Thoracic aorta (tissue), 2 donors: ENCODE measurements around the gene CAMK2D. TPM values are rescaled to one million over a fixed set of nuclear protein-coding genes. Genes with fewer than 3 reads are reported as not detected.

Source experiments
- ATAC-seq: fragments of 150-250 bp; one replicate; pipeline ENCODE4 v1.8.0; 2017; ENCODE audit warnings: low read depth; ENCODE audit not compliant: insufficient number of reproducible peaks, low FRiP score
- DNase-seq: peaks from one replicate; pipeline ENCODE4 v3.0.0-alpha.2; 2020; ENCODE audit warnings: low spot score
- H3K27ac ChIP-seq, 2 donors: fragments of 200-600 bp; sonication (generic); 1 replicate in 1 of 2; 2 replicates in 1 of 2; pipeline ENCODE4 v1.5.1; 2016; ENCODE audit warnings: mild to moderate bottlenecking in 2 of 2, moderate library complexity in 2 of 2
- H3K27me3 ChIP-seq: fragments of 200-600 bp; sonication (generic); replicated peaks from 2 replicates; pipeline ENCODE4 v1.6.0; 2016; ENCODE audit warnings: mild to moderate bottlenecking; ENCODE audit not compliant: insufficient read depth
- H3K36me3 ChIP-seq: fragments of 200-600 bp; sonication (generic); one replicate; pipeline ENCODE4 v1.5.1; 2016
- H3K4me1 ChIP-seq, 2 donors: fragments of 200-600 bp; sonication (generic); 1 replicate in 1 of 2; 2 replicates in 1 of 2; pipeline versions ENCODE4 v1.5.1 to v1.6.0; 2016; ENCODE audit warnings: low read depth in 2 of 2, mild to moderate bottlenecking in 1 of 2; ENCODE audit not compliant: control insufficient read depth in 1 of 2
- H3K4me3 ChIP-seq: fragments of 200-600 bp; sonication (generic); 2 replicates; pipeline ENCODE4 v1.5.1; 2016; ENCODE audit warnings: mild to moderate bottlenecking
- H3K9me3 ChIP-seq: fragments of 200-600 bp; sonication (generic); 2 replicates; pipeline ENCODE4 v1.5.1; 2016
- CTCF ChIP-seq: fragments of 200-600 bp; sonication (generic); IDR thresholded peaks from one replicate; pipeline ENCODE4 v1.5.1; 2019; ENCODE audit warnings: antibody characterized with exemption
- total RNA-seq, 2 donors: library from RNA; depleted of rRNA; stranded (reverse); fragments of >200 nt; gene quantifications; one replicate each; pipeline versions ENCODE4 v1.1.0 to v1.2.3, GENCODE V29; 2016

The CAMK2D gene
- total RNA-seq, 2 donors from 2014 or later: 50.6 to 70.1 TPM

GRCh38 chr4:113727802-113728201 is 33.7 kb downstream of the CAMK2D start:
- Histone ChIP-seq H3K27ac (no peak overlapping the region), H3K27me3 (no peaks in the 10 kb centered on the region), H3K9me3 (no peaks in the 10 kb centered on the region), H3K36me3 (no peaks in the 10 kb centered on the region), H3K4me1 (peaks cover 5 to 22% of the 10 kb centered on the region in 2 donors), H3K4me3 (no peak overlapping the region)
- DNase-seq (no peak), ATAC-seq (no peak)
- TF ChIP-seq CTCF: no peak

GRCh38 chr4:113725963-113726362 is 35.6 kb downstream of the CAMK2D start:
- H3K4me1 ChIP-seq: peaks cover 3 to 22% of the 10 kb centered on the region in 2 donors
- no peak for DNase-seq
- no peak overlapping the region for H3K27ac ChIP-seq
- H3K36me3 ChIP-seq: no peaks in the 10 kb centered on the region
- H3K9me3 ChIP-seq: no peaks in the 10 kb centered on the region
- H3K4me3 ChIP-seq: no peak overlapping the region
- H3K27me3 ChIP-seq: no peaks in the 10 kb centered on the region
- ATAC-seq: no peak
- TF ChIP-seq CTCF: no peak

GRCh38 chr4:113718252-113718651 is 43.3 kb downstream of the CAMK2D start:
- Histone ChIP-seq H3K27me3 (no peaks in the 10 kb centered on the region), H3K36me3 (peaks cover 4% of the 10 kb centered on the region), H3K4me3 (no peak overlapping the region), H3K27ac (no peak overlapping the region), H3K4me1 (peaks cover 0 to 4% of the 10 kb centered on the region in 2 donors), H3K9me3 (no peaks in the 10 kb centered on the region)
- no peak for DNase-seq
- no peak for TF ChIP-seq CTCF
- no peak for ATAC-seq

GRCh38 chr4:113711883-113712662 is 49.5 kb downstream of the CAMK2D start:
- TF ChIP-seq CTCF: no peak
- no peak for ATAC-seq

GRCh38 chr4:113708250-113708649 is 53.3 kb downstream of the CAMK2D start:
- no peak for ATAC-seq
- no peak overlapping the region for H3K4me3 ChIP-seq
- no peaks in the 10 kb centered on the region for H3K27me3 ChIP-seq
- H3K27ac ChIP-seq: no peak overlapping the region
- no peak for TF ChIP-seq CTCF
- no peaks in the 10 kb centered on the region for H3K9me3 ChIP-seq
- H3K36me3 ChIP-seq: no peaks in the 10 kb centered on the region
- H3K4me1 ChIP-seq: peaks cover 10 to 41% of the 10 kb centered on the region in 2 donors
- no peak for DNase-seq

More at GRCh38 chr4:113711883-113712662, 49.5 kb downstream of the CAMK2D start:
- Histone ChIP-seq H3K27ac (no peak overlapping the region), H3K4me3 (no peak overlapping the region), H3K27me3 (no peaks in the 10 kb centered on the region), H3K9me3 (no peaks in the 10 kb centered on the region), H3K4me1 (peaks cover 13 to 22% of the 10 kb centered on the region in 2 donors), H3K36me3 (peaks cover 4% of the 10 kb centered on the region)
- no peak for DNase-seq
